Sigmoid colon (tissue), 4 donors: ENCODE results near the gene PCED1B.

Experiments used
- EP300 ChIP-seq, 4 donors: sonication (generic); formaldehyde crosslinking; IDR thresholded peaks; one replicate each; pipeline ENCODE4 v1.6.1; 2017; ENCODE audit warnings: antibody characterized with exemption in 4 of 4
- POLR2A ChIP-seq, 2 donors: fragments of 450-650 bp; IDR thresholded peaks; one replicate each; pipeline ENCODE4 v1.6.1; 2016; ENCODE audit warnings: antibody characterized with exemption in 2 of 2, mild to moderate bottlenecking in 2 of 2, moderate library complexity in 2 of 2
- POLR2AphosphoS5 ChIP-seq, 4 donors: sonication (generic); formaldehyde crosslinking; IDR thresholded peaks; one replicate each; pipeline ENCODE4 v1.6.1; 2017; ENCODE audit warnings: antibody characterized with exemption in 4 of 4
- TF ChIP-seq, protein P1 (sequence below), 4 experiments: fragments of 450-650 bp in 3 of 4; fragments of 200-600 bp in 1 of 4; IDR thresholded peaks; one replicate each; pipeline ENCODE4 v1.5.1; 2016 to 2019; ENCODE audit warnings: antibody characterized with exemption in 4 of 4, mild to moderate bottlenecking in 3 of 4, moderate library complexity in 2 of 4

DNA sequence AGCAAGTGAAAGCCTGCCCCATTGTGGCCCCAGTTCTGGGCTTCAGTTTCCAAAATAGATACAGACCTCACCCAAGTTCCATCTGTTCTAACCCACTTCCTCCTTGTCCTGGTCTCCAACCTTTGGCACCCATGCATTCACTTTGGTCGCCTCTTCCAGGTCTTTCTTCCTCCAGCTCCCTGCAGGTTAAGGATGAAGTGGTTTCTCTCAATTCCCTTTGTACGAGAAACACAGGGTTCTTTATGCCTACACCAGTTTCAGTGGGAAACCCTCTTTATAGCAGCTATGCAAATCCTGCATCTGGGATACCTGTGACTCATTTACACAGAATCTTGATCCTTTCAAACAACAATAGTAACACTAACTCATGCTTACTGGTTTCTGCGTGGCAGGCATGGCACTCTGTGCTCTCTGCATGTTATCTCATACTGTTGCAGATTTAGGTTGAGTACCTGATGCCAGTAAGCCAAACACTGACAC lies 110.9 kb downstream of the PCED1B start:
- TF ChIP-seq, protein P1, sequence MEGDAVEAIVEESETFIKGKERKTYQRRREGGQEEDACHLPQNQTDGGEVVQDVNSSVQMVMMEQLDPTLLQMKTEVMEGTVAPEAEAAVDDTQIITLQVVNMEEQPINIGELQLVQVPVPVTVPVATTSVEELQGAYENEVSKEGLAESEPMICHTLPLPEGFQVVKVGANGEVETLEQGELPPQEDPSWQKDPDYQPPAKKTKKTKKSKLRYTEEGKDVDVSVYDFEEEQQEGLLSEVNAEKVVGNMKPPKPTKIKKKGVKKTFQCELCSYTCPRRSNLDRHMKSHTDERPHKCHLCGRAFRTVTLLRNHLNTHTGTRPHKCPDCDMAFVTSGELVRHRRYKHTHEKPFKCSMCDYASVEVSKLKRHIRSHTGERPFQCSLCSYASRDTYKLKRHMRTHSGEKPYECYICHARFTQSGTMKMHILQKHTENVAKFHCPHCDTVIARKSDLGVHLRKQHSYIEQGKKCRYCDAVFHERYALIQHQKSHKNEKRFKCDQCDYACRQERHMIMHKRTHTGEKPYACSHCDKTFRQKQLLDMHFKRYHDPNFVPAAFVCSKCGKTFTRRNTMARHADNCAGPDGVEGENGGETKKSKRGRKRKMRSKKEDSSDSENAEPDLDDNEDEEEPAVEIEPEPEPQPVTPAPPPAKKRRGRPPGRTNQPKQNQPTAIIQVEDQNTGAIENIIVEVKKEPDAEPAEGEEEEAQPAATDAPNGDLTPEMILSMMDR (IDR thresholded peaks at IDR 0.05): no peak
- TF ChIP-seq POLR2AphosphoS5 (IDR thresholded peaks at IDR 0.05): no peak
- TF ChIP-seq POLR2A (IDR thresholded peaks at IDR 0.05): no peak
- TF ChIP-seq EP300 (IDR thresholded peaks at IDR 0.05): no peak
